PC-3 (cell line): ENCODE results near the gene VWA8.

Source experiments
- EZH2 ChIP-seq: fragments of 300-600 bp; sonication (generic); IDR thresholded peaks from one replicate; pipeline ENCODE4 v1.6.1; 2017; ENCODE audit warnings: antibody characterized with exemption, mild to moderate bottlenecking, low read length; ENCODE audit not compliant: unreplicated experiment
- TF ChIP-seq, protein P1 (sequence below): fragments of 300-600 bp; sonication (generic); conservative IDR thresholded peaks from 2 replicates; pipeline ENCODE4 v1.5.1; 2017; ENCODE audit warnings: antibody characterized with exemption, low read depth, mild to moderate bottlenecking, low read length

DNA sequence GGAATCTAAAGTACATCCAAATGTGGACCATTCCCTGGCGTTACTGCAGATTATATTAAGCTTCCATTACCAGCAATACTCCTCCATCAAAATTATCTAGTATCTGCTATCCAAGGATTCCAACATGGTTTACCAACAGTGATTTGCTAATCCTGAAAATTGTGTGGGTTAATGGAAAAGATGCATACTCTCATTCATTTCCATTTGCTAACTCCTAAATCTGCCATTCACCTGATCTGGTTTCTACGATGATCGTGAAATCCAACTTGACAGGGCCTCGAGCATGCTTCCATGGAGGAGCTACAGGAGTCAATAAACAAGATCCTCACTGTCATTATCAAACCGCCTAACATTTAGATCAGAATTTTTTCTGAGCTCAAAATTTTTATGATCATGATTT, 382.5 kb downstream of the VWA8 start:
- TF ChIP-seq EZH2, result no peak
- TF ChIP-seq, protein P1, sequence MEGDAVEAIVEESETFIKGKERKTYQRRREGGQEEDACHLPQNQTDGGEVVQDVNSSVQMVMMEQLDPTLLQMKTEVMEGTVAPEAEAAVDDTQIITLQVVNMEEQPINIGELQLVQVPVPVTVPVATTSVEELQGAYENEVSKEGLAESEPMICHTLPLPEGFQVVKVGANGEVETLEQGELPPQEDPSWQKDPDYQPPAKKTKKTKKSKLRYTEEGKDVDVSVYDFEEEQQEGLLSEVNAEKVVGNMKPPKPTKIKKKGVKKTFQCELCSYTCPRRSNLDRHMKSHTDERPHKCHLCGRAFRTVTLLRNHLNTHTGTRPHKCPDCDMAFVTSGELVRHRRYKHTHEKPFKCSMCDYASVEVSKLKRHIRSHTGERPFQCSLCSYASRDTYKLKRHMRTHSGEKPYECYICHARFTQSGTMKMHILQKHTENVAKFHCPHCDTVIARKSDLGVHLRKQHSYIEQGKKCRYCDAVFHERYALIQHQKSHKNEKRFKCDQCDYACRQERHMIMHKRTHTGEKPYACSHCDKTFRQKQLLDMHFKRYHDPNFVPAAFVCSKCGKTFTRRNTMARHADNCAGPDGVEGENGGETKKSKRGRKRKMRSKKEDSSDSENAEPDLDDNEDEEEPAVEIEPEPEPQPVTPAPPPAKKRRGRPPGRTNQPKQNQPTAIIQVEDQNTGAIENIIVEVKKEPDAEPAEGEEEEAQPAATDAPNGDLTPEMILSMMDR, result no peak
